GM21576 (cell line): ENCODE data around the gene U2AF2.

Experiments used
- ATAC-seq: cut with Tn5 transposase; IDR thresholded peaks from one replicate; pipeline ENCODE4 v1.9.1; 2021; ENCODE audit warnings: mild to moderate bottlenecking, moderate library complexity; ENCODE audit not compliant: unreplicated experiment

U2AF2 gene

DNA sequence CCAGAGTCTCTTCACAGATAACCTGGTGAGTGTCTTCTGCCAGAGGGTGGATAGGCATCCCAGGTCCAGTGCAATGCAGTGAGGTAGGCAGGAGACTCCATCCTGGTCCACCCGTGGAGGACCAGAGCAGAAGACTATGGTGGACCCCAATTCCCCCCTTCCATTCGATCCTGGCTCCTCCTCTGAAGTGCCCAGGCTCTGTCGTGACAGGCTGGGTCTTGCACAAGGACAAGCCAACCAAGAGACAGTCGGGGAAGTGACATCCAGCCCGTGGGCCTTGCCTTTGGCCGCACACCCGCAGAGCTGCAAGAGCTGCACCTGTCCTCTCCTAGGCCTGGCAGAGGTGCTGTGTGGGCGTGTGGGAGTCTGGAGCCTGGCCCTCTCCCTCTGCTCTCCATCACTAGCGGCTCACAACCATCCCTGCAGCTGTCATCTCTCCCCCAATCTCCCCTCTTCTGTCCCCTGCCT lies 33.6 kb upstream of the U2AF2 start:
- ATAC-seq: no peak

- no peak for ATAC-seq
Observed at GRCh38 chr19:55621673-55622231, 33.1 kb upstream of the U2AF2 start.

- no peak for ATAC-seq
Observed at GRCh38 chr19:55622242-55622969, 32.4 kb upstream of the U2AF2 start.

DNA sequence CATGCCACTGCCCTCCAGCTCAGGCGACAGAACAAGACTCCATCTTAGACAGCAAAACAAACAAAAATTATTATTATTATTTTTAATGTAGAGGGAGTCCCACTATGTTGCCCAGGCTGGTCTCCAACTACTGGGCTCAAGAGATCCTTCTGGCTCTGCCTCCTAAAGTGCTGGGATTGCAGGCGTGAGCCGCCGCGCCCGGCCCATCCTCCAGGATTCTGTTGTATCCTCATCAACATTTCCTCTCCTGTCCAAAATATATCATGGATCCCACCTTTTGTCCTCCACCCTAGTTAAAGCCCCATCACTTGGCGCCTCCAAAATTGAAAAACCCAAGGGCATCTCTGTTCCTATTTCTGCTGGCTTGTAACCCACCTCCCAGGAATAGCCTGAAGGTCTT lies 31.7 kb upstream of the U2AF2 start:
- ATAC-seq: no peak

DNA sequence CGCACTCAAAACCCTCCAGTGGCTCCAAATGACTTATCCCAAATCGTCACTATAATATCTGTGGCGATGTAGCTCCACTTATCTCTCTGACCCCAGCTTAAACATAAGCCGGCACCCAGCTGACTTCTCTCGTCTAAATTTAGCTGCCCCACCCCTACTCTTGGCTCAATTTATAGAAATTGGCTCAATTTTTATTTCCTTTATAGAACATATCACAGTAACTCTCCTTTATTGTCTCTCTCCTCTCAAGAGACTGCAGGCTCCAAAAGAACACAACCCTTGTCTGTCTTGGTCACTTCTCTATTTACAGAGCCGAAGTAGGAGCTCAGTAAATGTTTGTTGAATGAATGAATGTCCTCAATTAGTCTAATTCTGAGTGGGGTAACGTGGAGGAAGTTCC lies 31.3 kb upstream of the U2AF2 start:
- ATAC-seq: no peak

DNA sequence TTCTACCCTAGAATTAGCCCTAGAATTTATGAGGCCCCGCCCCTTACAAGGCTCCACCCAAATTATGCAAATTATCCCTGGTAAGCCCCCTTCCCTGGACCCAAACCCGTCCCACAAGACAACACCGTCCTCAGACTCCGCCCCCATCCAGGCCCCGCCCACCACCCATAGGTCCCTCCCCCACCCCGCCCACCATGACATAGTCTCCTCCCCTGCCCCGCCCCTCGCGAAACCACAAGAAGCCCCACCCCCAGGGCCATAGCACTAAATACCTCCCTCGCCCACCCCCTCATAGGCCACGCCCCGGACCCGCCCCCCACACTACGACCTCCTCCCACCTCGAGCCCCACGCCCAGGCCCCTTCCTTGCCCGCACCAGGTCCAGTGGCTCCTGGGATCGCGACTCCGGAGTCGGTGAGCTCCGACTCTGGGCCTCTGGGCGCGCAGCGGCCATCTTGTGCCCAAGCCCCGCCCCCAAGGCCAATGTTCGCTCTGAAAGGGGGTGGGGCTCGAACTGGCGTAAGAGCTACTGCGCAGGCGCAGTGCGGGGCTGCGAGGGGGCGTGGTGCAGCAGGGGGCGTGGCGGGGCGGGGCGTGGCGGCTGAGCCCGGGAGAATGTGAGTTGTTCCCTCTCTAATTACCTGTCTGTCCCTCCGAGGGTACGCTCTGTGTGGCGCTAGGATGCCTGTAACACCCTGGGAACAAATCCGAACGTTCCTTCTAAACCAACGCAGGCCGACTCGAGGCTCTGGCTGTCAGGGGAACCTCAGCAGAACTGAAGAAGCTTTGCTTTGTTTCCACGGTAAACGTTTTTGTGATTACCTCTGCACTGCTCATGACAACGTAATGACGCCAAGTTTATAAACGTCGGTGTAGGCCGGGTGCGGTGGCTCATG lies 30.5 kb upstream of the U2AF2 start, which contains the start of gene ZNF784:
ZNF784 (minus strand) TSS at position 458 of the 895 bp plus-strand sequence; CDS start at position 453, 5 bp downstream.
- ATAC-seq: peak; percentile 68

- no peak for ATAC-seq
Observed at GRCh38 chr19:55625004-55625326, 29.9 kb upstream of the U2AF2 start.

DNA sequence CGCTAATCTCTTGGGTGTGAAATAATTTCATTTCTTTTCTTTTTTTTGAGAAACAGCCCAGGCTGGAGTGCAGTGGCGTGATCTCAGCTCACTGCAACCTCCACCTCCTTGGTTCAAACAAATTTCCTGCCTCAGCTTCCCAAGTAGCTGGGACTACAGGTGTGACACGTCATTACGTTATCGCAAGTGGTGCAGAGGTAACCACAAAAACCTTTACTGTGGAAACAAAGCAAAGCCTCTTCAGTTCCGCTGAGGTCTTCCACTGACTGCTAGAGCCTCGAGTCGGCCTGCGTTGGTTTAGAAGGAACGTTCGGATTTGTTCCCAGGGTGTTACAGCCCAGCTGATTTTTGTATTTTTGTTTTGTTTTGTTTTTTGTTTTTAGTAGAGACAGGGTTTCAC lies 28.5 kb upstream of the U2AF2 start:
- no peak for ATAC-seq

DNA sequence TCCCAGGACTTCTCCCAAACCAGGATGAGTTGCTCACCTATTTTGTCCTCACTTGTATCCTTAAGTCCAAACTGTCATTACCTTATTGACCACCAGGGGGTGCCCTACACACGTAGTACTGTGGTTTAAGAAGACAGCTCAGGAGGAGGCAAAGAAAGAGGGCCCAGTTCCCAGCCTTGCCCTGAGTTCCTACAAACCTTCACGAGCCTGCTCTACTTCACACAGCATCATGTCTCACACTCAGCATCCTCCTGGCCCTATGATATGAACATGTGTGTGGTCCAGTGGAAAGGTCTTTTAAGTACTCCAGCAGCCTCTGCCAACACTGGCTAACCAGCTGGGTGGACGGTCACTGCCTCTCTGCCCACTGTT lies 22.4 kb upstream of the U2AF2 start:
- ATAC-seq: no peak

DNA sequence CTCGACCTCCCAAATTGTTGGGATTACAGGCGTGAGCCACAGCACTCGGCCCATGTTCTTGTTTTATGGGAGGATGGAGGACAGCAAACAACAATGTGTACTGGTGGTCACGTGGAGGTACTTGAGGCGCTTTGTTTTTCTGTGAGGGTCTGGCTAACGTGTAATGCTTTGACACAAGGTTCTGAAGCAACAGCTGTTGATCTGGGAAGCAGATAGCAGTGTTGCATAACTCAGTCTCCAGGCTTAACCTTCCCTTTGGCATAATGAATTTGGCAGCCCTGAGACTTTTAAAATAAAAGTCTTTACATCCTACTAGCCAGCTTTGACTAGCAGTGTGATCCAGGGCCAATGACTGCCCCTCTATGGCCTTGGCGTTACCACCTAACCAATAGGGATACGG lies 21.0 kb upstream of the U2AF2 start:
- ATAC-seq: no peak

DNA sequence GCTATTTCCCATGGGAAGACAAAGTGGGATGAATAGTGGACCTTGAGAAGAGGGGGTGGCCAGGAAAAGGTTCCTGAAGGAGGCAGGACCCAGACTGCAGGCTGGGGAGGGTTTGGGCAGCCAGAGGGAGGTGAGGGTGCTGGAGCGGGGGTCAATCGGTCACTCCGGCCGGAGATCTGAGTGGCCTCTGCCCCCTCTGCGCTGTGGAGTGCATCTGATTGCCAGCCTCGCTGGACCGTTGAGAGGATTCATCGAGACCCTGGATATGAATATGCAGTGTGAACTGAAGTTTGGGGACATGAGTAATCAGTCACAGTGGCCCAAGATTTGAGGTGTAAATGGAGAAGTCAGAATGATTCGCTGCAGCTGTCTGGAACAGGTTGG lies 19.5 kb upstream of the U2AF2 start:
- ATAC-seq: no peak

GRCh38 chr19:55635856-55636440 lies 18.9 kb upstream of the U2AF2 start:
- ATAC-seq: no peak

GRCh38 chr19:55636723-55637122 lies 18.1 kb upstream of the U2AF2 start:
- no peak for ATAC-seq

DNA sequence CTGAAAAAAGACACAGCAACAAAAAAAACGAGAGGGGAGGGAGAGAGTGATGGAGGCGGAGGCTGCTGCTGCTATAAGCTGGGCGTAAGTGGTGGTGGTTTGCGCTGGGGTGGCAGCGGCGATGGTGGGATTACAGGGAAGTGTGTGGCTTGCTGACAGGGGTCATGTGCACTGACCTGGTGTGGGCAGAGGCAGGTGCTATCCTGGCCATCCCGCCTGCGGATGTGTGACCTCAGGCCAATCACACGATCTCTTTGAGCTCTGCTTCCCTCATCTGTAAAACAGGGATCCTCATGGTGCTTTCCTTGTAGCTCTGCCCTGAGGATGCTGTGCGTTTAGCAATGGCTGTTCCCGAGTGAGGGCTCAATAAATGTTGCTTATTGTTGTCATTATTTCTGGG lies 17.3 kb upstream of the U2AF2 start:
- ATAC-seq: no peak

- ATAC-seq: no peak
Observed at GRCh38 chr19:55638864-55639359, 15.9 kb upstream of the U2AF2 start.

DNA sequence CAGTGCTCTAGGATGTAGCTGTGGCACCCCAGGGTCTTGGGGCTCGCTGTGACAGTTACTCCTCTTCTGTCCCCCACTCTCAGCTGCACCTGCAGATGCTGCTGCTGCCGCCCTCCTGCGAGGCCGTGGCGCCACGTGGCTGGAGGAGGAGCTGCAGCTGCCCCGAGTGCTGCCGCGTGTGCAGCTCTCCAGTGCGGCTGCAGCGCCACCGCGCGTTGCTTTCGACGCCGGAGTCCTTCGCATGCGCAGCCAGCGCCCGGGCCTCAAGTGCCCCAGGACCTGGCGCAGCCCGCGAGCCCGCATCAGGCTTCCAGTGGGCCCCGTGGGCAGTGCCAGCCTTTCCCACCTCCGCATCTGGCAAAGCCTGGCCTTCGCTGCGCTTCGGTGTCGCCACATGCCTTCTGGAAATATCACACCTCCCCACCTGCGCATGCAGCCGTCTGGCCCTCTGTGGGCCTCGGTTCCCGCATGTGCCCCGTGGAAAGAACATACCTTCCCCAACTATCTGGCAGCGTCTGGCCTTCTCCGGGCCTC lies 14.7 kb upstream of the U2AF2 start:
- ATAC-seq: no peak

DNA sequence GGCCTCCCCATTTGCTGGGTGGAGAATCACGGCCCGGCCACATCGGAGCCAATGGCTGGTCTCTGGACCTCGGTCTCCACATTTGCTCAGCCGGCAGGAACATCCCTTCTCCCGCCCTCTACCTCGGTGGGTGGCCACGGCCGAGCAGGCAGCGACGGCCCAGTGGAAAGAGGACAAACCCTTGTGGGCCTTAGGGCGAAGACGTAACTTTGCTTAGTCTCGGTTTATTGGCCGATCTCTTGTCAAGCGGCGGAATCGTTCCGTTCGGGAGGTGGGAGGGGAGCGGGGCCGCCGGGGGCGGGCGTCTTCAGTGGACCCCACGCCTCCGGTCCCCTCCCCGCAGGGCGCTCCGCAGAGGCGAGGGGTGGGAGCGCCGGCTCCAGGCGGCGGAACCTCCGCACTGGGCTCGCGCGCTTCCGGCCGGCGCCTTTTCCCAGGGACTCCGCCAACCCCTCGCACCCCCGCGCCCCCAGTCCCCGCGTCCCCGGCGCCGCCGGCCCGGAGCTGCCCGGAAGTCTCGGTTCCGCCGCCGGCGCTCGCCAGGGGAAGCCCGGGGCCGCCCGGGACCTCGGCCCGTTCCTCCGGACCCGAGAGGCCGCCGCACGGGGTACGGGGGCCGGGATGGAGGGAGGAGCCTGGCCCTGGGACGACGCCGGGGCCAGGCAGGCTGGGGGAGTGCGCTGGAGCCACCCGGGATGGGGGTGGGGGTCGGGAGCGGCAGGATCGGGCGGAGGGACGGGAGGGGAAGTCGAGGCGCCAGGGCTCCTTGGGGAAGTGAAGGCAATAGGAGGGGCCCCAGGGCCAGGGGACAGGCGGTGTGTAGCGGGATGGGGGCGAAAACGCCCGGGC lies 14.0 kb upstream of the U2AF2 start, which contains the start of gene ZNF580:
ZNF580 (plus strand) TSS at position 426 of the 849 bp plus-strand sequence. CDS start 1,507 bp downstream, outside the sequence.
- no peak for ATAC-seq

DNA sequence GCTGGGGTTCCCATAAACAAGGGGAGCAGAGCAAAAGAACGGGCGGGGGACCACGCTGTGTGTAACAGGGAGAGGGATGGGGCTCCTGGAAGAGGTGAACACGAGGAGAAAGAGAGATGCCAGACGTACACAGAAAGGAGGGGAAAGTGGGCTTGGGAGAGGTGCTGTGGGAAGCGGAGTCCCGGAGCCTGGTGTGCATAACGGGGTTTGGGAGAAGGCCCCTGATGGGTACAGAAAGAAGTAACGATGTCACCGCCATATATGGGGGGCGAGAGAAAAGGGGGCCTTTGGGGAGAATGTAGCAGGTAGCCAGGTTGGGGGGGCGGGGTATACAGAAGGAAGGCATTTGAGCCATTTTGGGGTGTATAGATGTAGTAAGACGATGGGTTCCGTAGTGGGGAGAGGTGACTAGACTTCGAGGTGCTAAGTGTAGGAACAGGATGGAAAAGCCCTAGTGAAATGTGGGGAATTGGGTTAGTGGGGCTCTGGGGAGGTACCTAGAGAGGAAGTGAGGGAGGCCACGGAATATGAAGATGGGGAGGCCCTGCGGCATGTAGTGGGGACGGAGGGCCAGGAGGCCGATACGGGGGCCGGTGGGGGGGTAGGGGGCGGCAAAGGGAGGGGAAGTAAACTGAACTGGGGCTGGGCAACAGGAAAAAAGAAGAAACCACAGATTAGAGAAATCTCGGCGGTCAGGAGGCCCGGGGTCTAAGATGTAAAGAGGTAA lies 13.2 kb upstream of the U2AF2 start:
- ATAC-seq: no peak
